Adrenal gland (tissue), 12 donors: ENCODE results near the gene NLGN3. TPM values are rescaled to one million over a fixed set of nuclear protein-coding genes. Genes with fewer than 3 reads are reported as not detected.

Experiments
- DNase-seq, 7 donors: peaks; one replicate each; pipeline ENCODE4 v3.0.0-alpha.2; 2019 to 2020
- H3K27ac ChIP-seq, 5 donors: fragments of 200-600 bp; sonication (generic) in 4 of 5; 1 replicate in 3 of 5; 2 replicates in 2 of 5; pipeline versions ENCODE4 v1.5.1 to v1.8.0; 2016 to 2020; ENCODE audit warnings: mild to moderate bottlenecking in 1 of 5
- H3K27me3 ChIP-seq: fragments of 200-600 bp; 2 replicates; pipeline ENCODE4 v1.8.0; 2021
- H3K36me3 ChIP-seq, 2 donors: fragments of 200-600 bp; replicated peaks in 1 of 2; 1 replicate in 1 of 2; 2 replicates in 1 of 2; pipeline versions ENCODE4 v1.5.1 to v1.8.0; 2018 to 2022
- H3K4me1 ChIP-seq, 2 donors: fragments of 200-600 bp; replicated peaks in 1 of 2; 1 replicate in 1 of 2; 2 replicates in 1 of 2; pipeline versions ENCODE4 v1.5.1 to v1.8.0; 2018 to 2021
- H3K4me3 ChIP-seq, 4 donors: fragments of 200-600 bp; sonication (generic) in 3 of 4; one replicate each; pipeline ENCODE4 v1.5.1; 2016 to 2018
- H3K9me3 ChIP-seq, 3 donors: fragments of 200-600 bp; sonication (generic) in 1 of 3; replicated peaks in 1 of 3; 1 replicate in 2 of 3; 2 replicates in 1 of 3; pipeline versions ENCODE4 v1.5.1 to v1.8.0; 2016 to 2021
- CTCF ChIP-seq, 6 experiments: fragments of 450-650 bp in 4 of 6; fragments of 200-600 bp in 2 of 6; sonication (generic) in 1 of 6; IDR thresholded peaks; 1 replicate in 5 of 6; 2 replicates in 1 of 6; pipeline versions ENCODE4 v1.5.1 to v1.8.0; 2016 to 2021; ENCODE audit warnings: antibody characterized with exemption in 6 of 6, mild to moderate bottlenecking in 2 of 6, moderate library complexity in 1 of 6
- POLR2A ChIP-seq, 2 donors: fragments of 450-650 bp; IDR thresholded peaks; one replicate each; pipeline ENCODE4 v1.6.1; 2017; ENCODE audit warnings: antibody characterized with exemption in 2 of 2, mild to moderate bottlenecking in 2 of 2, moderate library complexity in 1 of 2
- WGBS, 4 donors: extraction: QIAGEN DNeasy Blood & Tissue Kit in 2 of 4; methylation state at CpG; one replicate each; pipeline versions ENCODE4 v1.1.5 to v1.1.7; 2013 to 2017; 5-methylcytosine and 5-hydroxymethylcytosine counted together
- intact Hi-C, 2 donors: fragments of 100-400 bp; cut with DNase I; formaldehyde crosslinking; loops; one replicate each; pipeline versions ENCODE4 v1.14.1 to v1.15.0; 2022 to 2023
- polyA plus RNA-seq, 3 donors: library from polyadenylated mRNA; stranded (reverse); fragments of 200-250 nt in 2 of 3; fragments of 350-450 nt in 1 of 3; fragmentation: Illumina TruSeq in 1 of 3; extraction: RNeasy Lipid Tissue Mini Kit (QIAGEN cat#74804) in 1 of 3; gene quantifications; one replicate each; pipeline ENCODE4 v1.2.3, GENCODE V29; 2013 to 2014
- total RNA-seq, 9 donors: library from RNA; depleted of rRNA in 4 of 9; stranded (reverse); fragments of >200 nt in 4 of 9; fragments of 120-200 nt in 1 of 9; fragmentation: NEBNext Ultra II Directional in 1 of 9; extraction: Animal tissue kit (Norgen Biotek cat#: 25700) in 1 of 9; gene quantifications; one replicate each; pipeline versions ENCODE4 v1.1.0 to v1.2.4, GENCODE V29; 2013 to 2023
- donor health status: healthy with polysubstance abuse.
- donor health status: Bipolar disorder and iron deficiency.
- donor health status: DM: yes; HTN: yes; CAD: no.
- donor health status: DM: no; HTN: no; CAD: no.
- donor health status: DM: no; HTN: no; CAD: no.
- donor health status: DM: yes; HTN: yes; CAD: no.

NLGN3 gene
- total and polyA plus RNA-seq, 12 donors = 8.9 to 51.6 (median 17.2) TPM

- TF ChIP-seq CTCF (IDR thresholded peaks at IDR 0.05) = no peak
- TF ChIP-seq POLR2A (IDR thresholded peaks at IDR 0.05) = no peak
- Histone ChIP-seq H3K27me3 (peaks cover 9% of the 10 kb centered on the region), H3K27ac (no peak overlapping the region), H3K9me3 (no peaks in the 10 kb centered on the region), H3K36me3 (no peaks in the 10 kb centered on the region), H3K4me3 (no peak overlapping the region), H3K4me1 (no peaks in the 10 kb centered on the region)
- intact Hi-C loops = no loop called here
- DNase-seq = no peak
- WGBS, 4 donors = 69 to 78% (median 75%) methylated on average over 4 to 6 of the region's 6 CpGs
These were observed 21.8 kb downstream of the NLGN3 start for GRCh38 chrX:71166461-71166860.

- Histone ChIP-seq H3K9me3 (no peaks in the 10 kb centered on the region), H3K27ac (peak overlapping the region in 1 of 5 donors; percentile 10), H3K27me3 (peaks cover 9% of the 10 kb centered on the region), H3K4me3 (no peak overlapping the region), H3K4me1 (no peaks in the 10 kb centered on the region), H3K36me3 (no peaks in the 10 kb centered on the region)
- intact Hi-C loops = no loop called here
- no peak for DNase-seq
- no peak for TF ChIP-seq CTCF (IDR thresholded peaks at IDR 0.05)
- 79 to 86% (median 84%) methylated on average over 4 to 17 of the region's 17 CpGs for WGBS, 4 donors
These were observed 22.6 kb downstream of the NLGN3 start for GRCh38 chrX:71167031-71167781.

GRCh38 chrX:71168134-71168533 lies 23.5 kb downstream of the NLGN3 start:
- Histone ChIP-seq H3K4me1 (no peaks in the 10 kb centered on the region), H3K4me3 (no peak overlapping the region), H3K9me3 (no peaks in the 10 kb centered on the region), H3K36me3 (no peaks in the 10 kb centered on the region), H3K27ac (no peak overlapping the region), H3K27me3 (peaks cover 9% of the 10 kb centered on the region)
- 82 to 94% (median 88%) methylated on average over 2 to 8 of the region's 8 CpGs for WGBS, 4 donors
- TF ChIP-seq CTCF (IDR thresholded peaks at IDR 0.05) (no peak), POLR2A (IDR thresholded peaks at IDR 0.05) (no peak)
- DNase-seq = peak in 1 of 7 donors; percentile 36
- intact Hi-C loops = no loop called here

GRCh38 chrX:71169586-71169985 lies 24.9 kb downstream of the NLGN3 start:
- H3K4me3 ChIP-seq = no peak overlapping the region
- no peaks in the 10 kb centered on the region for H3K4me1 ChIP-seq
- H3K36me3 ChIP-seq = no peaks in the 10 kb centered on the region
- intact Hi-C loops = no loop called here
- no peaks in the 10 kb centered on the region for H3K9me3 ChIP-seq
- H3K27ac ChIP-seq = no peak overlapping the region
- peaks cover 4% of the 10 kb centered on the region for H3K27me3 ChIP-seq
- no peak for DNase-seq
- no peak for TF ChIP-seq CTCF (IDR thresholded peaks at IDR 0.05)
- WGBS, 4 donors = 83 to 100% (median 88%) methylated on average over 3 to 22 of the region's 22 CpGs
